Measurements from ENCODE around the gene PIGR.

PIGR gene

DNA sequence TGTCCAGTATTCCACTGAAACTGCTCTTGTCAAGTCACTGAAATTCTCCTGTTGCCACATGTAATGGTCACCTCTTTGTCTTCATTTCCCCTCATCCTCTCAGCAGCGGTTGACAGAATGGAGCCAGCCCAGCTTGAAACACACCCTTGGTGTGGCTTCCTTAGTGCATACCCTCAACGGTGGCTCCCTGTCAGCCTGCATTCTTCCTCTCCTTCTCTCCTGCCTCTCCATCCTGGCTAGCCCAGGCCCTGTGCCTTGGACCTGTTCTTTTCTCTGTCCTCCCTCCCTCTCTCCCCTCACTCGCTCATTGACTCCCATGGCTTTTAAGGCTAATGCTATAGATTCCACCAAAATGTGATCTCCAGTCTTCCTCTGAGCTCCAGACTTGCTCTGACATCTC, 28.2 kb downstream of the PIGR start:
- CTCF ChIA-PET: interaction anchor here (0.6 to 0.7 kb wide), 2 partner anchors 13 to 373 kb away, joined by 4 to 5 read pairs; no protein-coding TSS in a partner anchor
- no peak overlapping the region for H3K27ac ChIP-seq
- POLR2A ChIA-PET (ENCODE audit: low non-redundant PET): no interaction called here
- TF ChIP-seq, protein P1, sequence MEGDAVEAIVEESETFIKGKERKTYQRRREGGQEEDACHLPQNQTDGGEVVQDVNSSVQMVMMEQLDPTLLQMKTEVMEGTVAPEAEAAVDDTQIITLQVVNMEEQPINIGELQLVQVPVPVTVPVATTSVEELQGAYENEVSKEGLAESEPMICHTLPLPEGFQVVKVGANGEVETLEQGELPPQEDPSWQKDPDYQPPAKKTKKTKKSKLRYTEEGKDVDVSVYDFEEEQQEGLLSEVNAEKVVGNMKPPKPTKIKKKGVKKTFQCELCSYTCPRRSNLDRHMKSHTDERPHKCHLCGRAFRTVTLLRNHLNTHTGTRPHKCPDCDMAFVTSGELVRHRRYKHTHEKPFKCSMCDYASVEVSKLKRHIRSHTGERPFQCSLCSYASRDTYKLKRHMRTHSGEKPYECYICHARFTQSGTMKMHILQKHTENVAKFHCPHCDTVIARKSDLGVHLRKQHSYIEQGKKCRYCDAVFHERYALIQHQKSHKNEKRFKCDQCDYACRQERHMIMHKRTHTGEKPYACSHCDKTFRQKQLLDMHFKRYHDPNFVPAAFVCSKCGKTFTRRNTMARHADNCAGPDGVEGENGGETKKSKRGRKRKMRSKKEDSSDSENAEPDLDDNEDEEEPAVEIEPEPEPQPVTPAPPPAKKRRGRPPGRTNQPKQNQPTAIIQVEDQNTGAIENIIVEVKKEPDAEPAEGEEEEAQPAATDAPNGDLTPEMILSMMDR (conservative IDR thresholded peaks at IDR 0.05; ENCODE audit: low read depth): no peak
- no peak for DNase-seq (ENCODE audit: low spot score)

DNA sequence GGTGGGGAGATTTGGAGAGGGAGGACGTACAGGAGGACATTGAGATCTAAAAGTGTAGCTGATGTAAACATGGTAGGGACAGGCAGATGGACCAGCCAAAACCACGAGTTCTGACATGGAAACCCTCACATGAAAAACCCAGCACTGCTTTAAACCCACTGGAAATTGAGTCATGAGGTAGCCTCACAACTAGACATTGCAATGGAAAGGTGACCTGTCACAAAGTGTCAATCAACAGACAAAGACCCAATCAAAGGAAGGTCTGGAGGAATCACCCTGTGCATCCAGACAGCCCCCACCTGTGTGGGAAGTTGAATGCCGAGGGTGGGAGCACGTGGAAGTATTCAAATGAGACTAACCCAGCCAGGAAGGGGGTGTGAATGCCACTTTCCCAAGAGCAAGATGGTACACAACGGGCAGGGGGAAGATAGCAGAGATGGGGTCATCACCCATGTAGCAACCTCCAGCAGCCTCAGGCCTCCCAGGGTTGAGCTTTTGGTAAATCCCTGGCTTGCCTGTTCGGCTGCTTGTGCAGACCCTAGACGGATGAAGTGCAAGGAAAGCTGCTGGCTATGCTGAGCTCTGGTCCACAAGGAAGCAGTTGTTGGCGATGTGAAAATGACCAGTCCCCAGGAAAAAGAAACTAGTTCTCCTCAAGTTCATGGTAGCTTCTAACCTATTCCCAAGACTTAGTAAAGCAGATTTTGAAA, 30.1 kb downstream of the PIGR start:
- CTCF ChIA-PET: interaction anchor here (0.5 to 1.8 kb wide), 6 partner anchors 105 to 252 kb away, joined by 3 to 9 read pairs (median 4); no protein-coding TSS in a partner anchor
- TF ChIP-seq, protein P1 (conservative IDR thresholded peaks at IDR 0.05; ENCODE audit: low read depth): no peak
- POLR2A ChIA-PET (ENCODE audit: low non-redundant PET): no interaction called here
- H3K27ac ChIP-seq: no peak overlapping the region
- DNase-seq (ENCODE audit: low spot score): no peak

DNA sequence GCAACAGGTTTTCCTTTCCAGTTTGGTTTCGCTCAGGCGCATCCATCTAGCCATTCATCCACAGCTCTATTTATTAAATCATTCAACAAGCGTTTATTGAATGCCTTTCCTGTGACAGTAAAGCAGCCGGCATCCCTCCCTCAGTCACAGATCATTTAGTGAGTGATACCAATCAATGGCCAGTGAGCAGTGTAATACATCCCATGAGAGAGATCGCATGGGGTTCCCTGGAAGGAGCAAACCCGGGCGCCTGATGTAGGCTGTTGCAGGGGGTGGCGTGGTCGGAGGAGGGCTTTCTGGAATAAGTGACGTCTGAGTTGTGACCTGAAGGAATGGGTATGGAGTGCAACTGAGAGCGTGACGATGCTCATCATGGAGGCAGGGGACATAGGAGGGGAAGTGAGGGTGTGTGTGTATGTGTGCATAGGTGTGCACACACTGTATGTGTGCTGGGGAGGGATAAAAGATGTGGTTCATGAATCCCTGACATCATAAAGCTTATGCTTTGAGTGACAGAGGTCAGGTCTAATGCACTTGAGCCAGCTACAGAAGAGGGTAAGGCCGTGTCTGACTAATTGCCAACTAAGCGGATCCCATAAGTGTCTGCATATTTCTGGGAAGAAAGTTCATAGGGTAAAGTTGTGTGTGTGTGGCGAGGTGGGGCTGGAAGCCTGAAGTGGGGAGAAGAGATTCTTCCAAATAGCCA, 31.1 kb downstream of the PIGR start:
- ChIA-PET POLR2A (ENCODE audit: low non-redundant PET) (no interaction called here), CTCF (interaction anchor here (1.1 kb wide), 1 partner anchor 180 kb away, joined by 3 read pairs; no protein-coding TSS in a partner anchor)
- TF ChIP-seq, protein P1 (conservative IDR thresholded peaks at IDR 0.05; ENCODE audit: low read depth): no peak
- DNase-seq (ENCODE audit: low spot score): no peak
- no peak overlapping the region for H3K27ac ChIP-seq

DNA sequence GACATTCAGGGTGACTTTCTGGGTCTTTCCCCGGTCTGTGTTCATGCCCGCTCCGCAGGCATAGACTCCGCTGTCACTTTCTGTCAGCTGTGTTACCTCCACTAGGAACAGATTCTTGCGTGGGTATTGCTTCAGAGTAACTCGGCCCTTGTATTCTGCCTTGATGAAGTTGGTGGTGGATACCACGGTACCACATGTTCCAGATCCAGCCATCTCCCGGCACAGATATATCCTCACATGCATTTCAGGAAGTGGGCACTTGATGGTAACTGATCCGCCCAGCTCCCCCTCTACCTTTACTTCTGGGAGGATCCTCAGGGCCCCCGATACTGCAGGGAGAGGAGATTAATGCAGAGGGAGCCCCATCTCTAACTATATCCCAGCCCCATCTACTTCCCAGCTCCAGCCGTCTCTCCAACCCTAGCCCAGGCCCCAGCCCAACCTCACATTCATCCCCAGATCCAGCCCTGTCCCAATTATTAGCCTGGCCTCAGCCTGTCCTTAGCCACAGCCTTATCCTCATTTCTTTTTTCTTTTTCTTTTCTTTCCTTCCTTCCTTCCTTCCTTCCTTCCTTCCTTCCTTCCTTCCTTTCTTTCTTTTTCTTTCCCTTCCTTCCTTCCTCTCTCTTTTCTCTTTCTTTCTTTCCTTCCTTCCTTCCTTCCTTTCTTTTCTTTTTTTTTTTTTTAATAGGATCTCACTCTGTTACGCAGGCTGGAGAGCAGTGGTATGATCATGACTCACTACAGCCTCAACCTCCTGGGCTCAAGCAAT, 32.3 kb downstream of the PIGR start:
- ChIA-PET CTCF (interaction anchor here (0.8 to 3.4 kb wide), 8 partner anchors 7 to 280 kb away, joined by 3 to 34 read pairs (median 14); partner anchors contain the start of genes DYRK3, FCMR and IL20), POLR2A (ENCODE audit: low non-redundant PET) (no interaction called here)
- DNase-seq (ENCODE audit: low spot score): no peak
- TF ChIP-seq, protein P1 (conservative IDR thresholded peaks at IDR 0.05; ENCODE audit: low read depth): no peak
- no peak overlapping the region for H3K27ac ChIP-seq

DNA sequence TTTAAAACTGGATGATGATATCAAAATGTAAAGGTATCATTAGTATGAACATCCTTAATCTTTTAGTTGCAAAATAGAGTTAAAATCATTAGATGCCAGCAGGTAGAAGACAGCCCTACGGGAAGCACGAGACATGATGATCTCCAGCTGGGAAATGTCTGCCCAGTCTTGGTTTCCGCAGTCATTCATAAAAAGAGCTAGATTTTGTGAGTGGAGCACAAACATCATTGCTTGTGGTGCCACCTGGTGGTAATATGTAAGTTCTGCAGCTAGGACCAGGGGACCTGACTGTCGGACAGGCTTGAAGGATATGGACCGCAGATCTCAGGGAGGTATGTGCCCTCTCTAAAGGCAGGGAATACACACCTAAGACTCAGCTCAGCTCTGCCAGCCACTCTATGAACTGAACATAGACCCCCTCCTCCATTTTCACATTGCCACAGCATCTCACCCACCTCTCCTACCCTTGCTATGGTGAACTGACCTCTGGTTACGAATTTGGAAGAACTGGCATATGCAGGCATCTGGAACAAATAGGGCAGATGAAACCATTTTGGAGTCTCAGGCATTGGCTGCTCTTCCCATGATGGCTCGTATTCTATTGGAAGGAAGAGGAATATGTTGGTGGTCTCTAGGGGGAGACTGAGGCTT, 33.7 kb downstream of the PIGR start:
- POLR2A ChIA-PET (ENCODE audit: low non-redundant PET): interaction anchor here (0.7 to 1.0 kb wide), 2 partner anchors 15 to 70 kb away, joined by 3 to 4 read pairs; no protein-coding TSS in a partner anchor
- no peak overlapping the region for H3K27ac ChIP-seq
- CTCF ChIA-PET: interaction anchor here (0.5 to 3.4 kb wide), 40 partner anchors 9 to 490 kb away, joined by 3 to 34 read pairs (median 5); partner anchors contain the start of genes DYRK3, FCMR and IL20
- TF ChIP-seq, protein P1 (conservative IDR thresholded peaks at IDR 0.05; ENCODE audit: low read depth): peak; percentile 83
- peak; percentile 91 for DNase-seq (ENCODE audit: low spot score)

Measured in RWPE1 (cell line).